HG02571 (cell line): ENCODE data around the gene MAN2C1.
"Not testable (repeated sequence)": the region's sequence is repeated elsewhere in the genome, so short reads cannot be mapped to it uniquely, and the experiment has no call there.

Experiments used
- ATAC-seq: cut with Tn5 transposase; IDR thresholded peaks from one replicate; pipeline ENCODE4 v1.9.1; 2021; ENCODE audit warnings: mild to moderate bottlenecking, moderate library complexity; ENCODE audit not compliant: unreplicated experiment

Gene MAN2C1

GRCh38 chr15:75313116-75313845 lies 55.1 kb downstream of the MAN2C1 start:
- ATAC-seq: no peak

GRCh38 chr15:75312548-75312947 lies 55.9 kb downstream of the MAN2C1 start:
- not testable (repeated sequence) for ATAC-seq

- ATAC-seq: no peak
Observed at GRCh38 chr15:75309711-75310110, 58.7 kb downstream of the MAN2C1 start.

GRCh38 chr15:75307778-75308390 lies 60.5 kb downstream of the MAN2C1 start:
- no peak for ATAC-seq

DNA sequence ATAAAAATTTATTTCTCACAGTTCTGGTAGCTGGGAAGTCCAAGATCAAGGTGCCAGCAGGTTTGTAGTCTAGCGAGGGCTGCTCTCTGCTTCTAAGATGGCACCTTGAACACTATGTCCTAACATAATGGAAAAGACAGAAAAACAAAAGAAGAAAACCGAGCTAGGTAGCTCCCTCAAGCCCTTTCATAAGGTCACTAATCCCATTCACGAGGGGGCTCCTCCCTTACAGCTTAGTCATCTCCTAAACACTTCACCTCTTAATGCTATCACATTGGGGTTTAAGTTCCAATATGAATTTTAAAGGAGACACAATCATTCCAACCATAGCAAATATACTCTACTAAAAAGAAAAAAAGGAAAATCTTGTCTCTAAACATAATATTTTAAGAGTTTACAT lies 62.2 kb downstream of the MAN2C1 start:
- no peak for ATAC-seq
